Sciatic nerve (tissue), 1 donor: Measurements from ENCODE around the gene GRIFIN. TPM values are rescaled to one million over a fixed set of nuclear protein-coding genes. Genes with fewer than 3 reads are reported as not detected.

Source experiments
- total RNA-seq: library from RNA; stranded (reverse); fragmentation: NEBNext Ultra II Directional; extraction: Animal tissue kit (Norgen Biotek cat#: 25700); gene quantifications from one replicate; pipeline ENCODE4 v1.2.1, GENCODE V29; 2021
- donor health status: DM: no; HTN: no; CAD: no.

Gene GRIFIN
- total RNA-seq, 1 donor from 2014 or later: not detected

Other genes with a start within 250 kb of the GRIFIN start
- 42.1 TPM for gene MAD1L1, start 243.5 kb downstream of the GRIFIN start, total RNA-seq
- 12.9 TPM for gene MRM2, start 234.2 kb downstream of the GRIFIN start, total RNA-seq
- 11.5 TPM for gene NUDT1, start 234.2 kb downstream of the GRIFIN start, total RNA-seq
- 25.9 TPM for gene SNX8, start 162.0 kb downstream of the GRIFIN start, total RNA-seq
- gene EIF3B, start 121.6 kb downstream of the GRIFIN start, total RNA-seq: 93.6 TPM
- gene CHST12, start 72.8 kb downstream of the GRIFIN start, total RNA-seq: 30.7 TPM
- gene LFNG, start 43.4 kb upstream of the GRIFIN start, total RNA-seq: 20.1 TPM
- gene BRAT1, start 79.1 kb upstream of the GRIFIN start, total RNA-seq: 22.0 TPM
- gene IQCE, start 82.6 kb upstream of the GRIFIN start, total RNA-seq: 21.4 TPM
- gene TTYH3, start 155.6 kb upstream of the GRIFIN start, total RNA-seq: 38.6 TPM
- 0.31 TPM for gene AMZ1, start 211.8 kb upstream of the GRIFIN start, total RNA-seq